ENCODE measurements around the gene TTLL10. TPM values are rescaled to one million over a fixed set of nuclear protein-coding genes. Genes with fewer than 3 reads are reported as not detected.

The TTLL10 gene
- total RNA-seq, 2 experiments from 2014 or later: not detected

DNA sequence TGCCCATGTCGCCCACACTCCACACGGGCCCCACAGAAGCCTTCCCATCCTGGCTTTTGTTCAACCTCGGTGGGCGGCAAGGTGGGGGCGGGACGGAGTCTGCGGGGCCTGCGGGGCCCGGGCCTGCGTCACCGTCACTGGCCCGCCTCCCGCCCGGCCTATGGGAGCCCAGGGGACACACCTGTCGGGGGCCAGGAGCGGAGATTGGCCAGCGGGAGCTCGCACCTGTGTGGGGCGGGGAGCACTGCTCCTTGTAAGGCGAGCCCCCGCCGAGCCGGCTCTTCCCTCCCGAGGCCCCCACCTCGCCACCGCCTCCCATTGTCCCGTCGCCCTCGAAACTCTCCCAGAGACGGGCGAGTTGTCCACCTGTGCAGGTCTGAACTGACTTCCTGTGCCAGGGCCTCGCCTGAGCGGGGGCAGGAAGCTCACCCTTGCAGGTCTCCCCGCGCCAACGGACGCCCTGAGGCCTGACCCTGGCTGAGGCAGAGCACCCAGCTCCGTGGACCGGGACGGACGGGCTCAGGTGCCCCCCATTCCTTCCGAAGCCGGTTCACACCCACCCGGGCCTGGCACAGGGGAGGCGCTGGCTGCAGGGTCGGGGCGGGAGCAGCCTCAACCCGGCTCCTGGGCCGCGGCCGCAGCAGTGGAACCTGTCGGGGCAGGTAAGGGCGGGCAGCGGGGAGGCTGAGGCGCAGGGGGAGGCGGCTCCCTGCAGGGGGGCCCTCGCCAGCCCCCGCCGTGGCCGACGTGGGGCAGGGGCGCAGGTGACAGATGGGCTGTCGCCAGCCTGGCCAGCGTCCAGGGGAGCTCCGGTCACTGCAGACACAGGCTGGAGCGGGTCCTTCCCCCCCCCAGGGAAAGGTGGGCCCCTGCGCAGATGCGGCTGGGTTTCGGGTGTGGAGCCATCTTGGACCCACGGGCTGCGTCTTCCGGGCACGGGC is 10.8 kb upstream of the TTLL10 start:
- no peaks in the 10 kb centered on the region for H3K27me3 Mint-ChIP-seq
- ChIA-PET CTCF (no interaction called here), POLR2A (no interaction called here)
- no peaks in the 10 kb centered on the region for H3K4me1 Mint-ChIP-seq (ENCODE audit: low read depth)
- DNase-seq (no peak), ATAC-seq (no peak)
- intact Hi-C loops (cut with micrococcal nuclease): no loop called here
- no peaks in the 10 kb centered on the region for H3K9me3 Mint-ChIP-seq
- H3K4me3 Mint-ChIP-seq: no peak overlapping the region
- H3K36me3 Mint-ChIP-seq (ENCODE audit: low read depth): no peaks in the 10 kb centered on the region
- no peak overlapping the region for H3K27ac Mint-ChIP-seq
- TF ChIP-seq, protein P1, sequence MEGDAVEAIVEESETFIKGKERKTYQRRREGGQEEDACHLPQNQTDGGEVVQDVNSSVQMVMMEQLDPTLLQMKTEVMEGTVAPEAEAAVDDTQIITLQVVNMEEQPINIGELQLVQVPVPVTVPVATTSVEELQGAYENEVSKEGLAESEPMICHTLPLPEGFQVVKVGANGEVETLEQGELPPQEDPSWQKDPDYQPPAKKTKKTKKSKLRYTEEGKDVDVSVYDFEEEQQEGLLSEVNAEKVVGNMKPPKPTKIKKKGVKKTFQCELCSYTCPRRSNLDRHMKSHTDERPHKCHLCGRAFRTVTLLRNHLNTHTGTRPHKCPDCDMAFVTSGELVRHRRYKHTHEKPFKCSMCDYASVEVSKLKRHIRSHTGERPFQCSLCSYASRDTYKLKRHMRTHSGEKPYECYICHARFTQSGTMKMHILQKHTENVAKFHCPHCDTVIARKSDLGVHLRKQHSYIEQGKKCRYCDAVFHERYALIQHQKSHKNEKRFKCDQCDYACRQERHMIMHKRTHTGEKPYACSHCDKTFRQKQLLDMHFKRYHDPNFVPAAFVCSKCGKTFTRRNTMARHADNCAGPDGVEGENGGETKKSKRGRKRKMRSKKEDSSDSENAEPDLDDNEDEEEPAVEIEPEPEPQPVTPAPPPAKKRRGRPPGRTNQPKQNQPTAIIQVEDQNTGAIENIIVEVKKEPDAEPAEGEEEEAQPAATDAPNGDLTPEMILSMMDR (IDR thresholded peaks at IDR 0.05): no peak

DNA sequence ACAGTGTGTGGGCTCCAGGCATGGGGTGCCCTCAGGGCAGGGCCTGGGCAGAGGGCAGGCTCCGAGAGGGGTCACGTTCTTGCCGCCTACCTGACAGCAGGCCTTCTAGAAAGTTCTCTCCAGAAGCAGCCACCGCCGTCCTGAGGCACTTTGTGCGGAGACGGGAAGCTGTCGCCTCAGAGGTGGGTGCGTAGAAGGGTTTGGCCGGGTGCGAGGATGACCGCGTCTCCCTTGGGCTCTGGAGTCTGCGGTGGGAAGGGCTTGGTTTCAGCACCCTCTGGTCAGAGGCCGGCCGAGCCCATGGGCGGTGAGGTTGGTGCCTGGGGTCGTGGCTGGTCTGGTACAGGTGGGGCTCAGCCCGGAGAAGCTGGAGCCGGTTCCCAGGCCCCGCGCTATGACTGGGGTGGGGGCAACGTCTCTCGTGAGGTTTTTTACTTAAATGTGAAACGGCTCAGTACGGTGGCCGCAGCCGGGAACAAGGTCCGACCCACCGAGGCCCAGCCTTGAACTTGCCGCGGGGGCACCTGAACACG is 10.1 kb upstream of the TTLL10 start:
- no peak for DNase-seq
- no peaks in the 10 kb centered on the region for H3K9me3 Mint-ChIP-seq
- intact Hi-C loops (cut with micrococcal nuclease): no loop called here
- TF ChIP-seq, protein P1 (IDR thresholded peaks at IDR 0.05): no peak
- H3K36me3 Mint-ChIP-seq (ENCODE audit: low read depth): no peaks in the 10 kb centered on the region
- ChIA-PET CTCF (no interaction called here), POLR2A (no interaction called here)
- no peak for ATAC-seq
- no peaks in the 10 kb centered on the region for H3K4me1 Mint-ChIP-seq (ENCODE audit: low read depth)
- no peak overlapping the region for H3K27ac Mint-ChIP-seq
- no peak overlapping the region for H3K4me3 Mint-ChIP-seq
- no peaks in the 10 kb centered on the region for H3K27me3 Mint-ChIP-seq

DNA sequence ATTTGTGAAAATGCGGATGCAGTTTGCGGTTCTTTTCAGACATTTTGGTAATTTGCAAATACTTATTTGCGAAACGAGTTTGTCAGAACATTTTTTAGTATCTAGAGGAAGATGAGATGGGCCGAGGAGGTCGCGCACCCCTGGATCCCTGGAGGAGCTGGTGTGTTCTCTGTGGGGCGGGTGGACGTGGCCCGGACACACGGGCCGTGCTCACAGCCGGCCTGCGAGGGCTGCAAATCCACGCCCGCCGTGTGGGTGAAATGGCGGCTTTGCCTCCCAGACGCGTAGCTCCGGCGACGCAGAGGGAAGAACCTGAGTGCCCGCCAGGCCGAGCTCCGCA is 9.3 kb upstream of the TTLL10 start:
- H3K4me1 Mint-ChIP-seq (ENCODE audit: low read depth): no peaks in the 10 kb centered on the region

DNA sequence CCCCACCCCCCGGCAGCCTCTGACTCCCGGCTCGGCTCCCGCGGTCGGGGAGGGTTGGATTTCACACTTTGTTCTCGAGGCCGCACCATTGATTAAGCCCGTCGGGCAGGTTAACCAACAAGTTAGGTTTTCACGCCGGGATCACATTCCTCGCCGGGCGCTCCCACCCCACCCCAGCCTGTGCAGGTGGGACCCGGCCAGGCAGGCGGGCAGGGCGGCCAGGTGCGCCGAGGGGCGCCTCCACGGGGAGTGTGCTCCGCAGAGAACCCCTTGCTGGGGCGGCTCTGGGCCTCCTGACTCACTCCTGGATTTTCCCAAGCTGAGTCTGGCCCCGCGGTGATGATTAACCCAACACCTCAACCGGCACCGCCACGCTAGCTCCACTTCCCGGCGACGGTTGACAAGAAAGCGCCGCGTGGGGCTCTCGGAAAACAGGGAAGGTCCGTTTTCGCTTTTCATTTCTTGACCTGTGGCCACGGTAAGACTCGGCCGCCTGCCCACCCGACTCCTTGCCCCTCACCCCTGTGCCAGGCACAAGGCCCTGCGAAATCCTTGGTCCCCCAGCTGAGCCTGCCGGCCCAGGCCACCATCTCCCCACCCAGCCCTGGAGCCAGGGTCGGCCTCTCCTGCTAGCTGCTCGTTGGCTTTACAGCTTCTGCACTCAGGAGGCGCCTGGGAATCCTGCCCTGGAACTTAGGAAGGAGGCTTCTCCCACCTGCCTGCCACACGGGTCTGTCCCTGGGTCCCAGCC is 8.8 kb upstream of the TTLL10 start:
- H3K27me3 Mint-ChIP-seq: peaks cover under 1% of the 10 kb centered on the region
- TF ChIP-seq, protein P1 (IDR thresholded peaks at IDR 0.05): no peak
- DNase-seq (no peak), ATAC-seq (no peak)
- no peak overlapping the region for H3K4me3 Mint-ChIP-seq
- intact Hi-C loops (cut with micrococcal nuclease): no loop called here
- POLR2A ChIA-PET: interaction anchor here (1.3 kb wide), 1 partner anchor 41 kb away, joined by 3 read pairs; no protein-coding TSS in a partner anchor
- CTCF ChIA-PET: no interaction called here
- no peak overlapping the region for H3K27ac Mint-ChIP-seq
- H3K4me1 Mint-ChIP-seq (ENCODE audit: low read depth): peaks cover 2% of the 10 kb centered on the region
- no peaks in the 10 kb centered on the region for H3K36me3 Mint-ChIP-seq (ENCODE audit: low read depth)
- H3K9me3 Mint-ChIP-seq: no peaks in the 10 kb centered on the region

More for the DNA sequence above, 9.3 kb upstream of the TTLL10 start:
- Mint-ChIP-seq H3K4me3 (no peak overlapping the region), H3K27ac (no peak overlapping the region), H3K27me3 (no peaks in the 10 kb centered on the region), H3K9me3 (no peaks in the 10 kb centered on the region), H3K36me3 (ENCODE audit: low read depth) (no peaks in the 10 kb centered on the region)
- ATAC-seq: no peak
- TF ChIP-seq, protein P1 (IDR thresholded peaks at IDR 0.05): no peak
- no peak for DNase-seq
- POLR2A ChIA-PET: no interaction called here
- intact Hi-C loops (cut with micrococcal nuclease): no loop called here
- CTCF ChIA-PET: no interaction called here

DNA sequence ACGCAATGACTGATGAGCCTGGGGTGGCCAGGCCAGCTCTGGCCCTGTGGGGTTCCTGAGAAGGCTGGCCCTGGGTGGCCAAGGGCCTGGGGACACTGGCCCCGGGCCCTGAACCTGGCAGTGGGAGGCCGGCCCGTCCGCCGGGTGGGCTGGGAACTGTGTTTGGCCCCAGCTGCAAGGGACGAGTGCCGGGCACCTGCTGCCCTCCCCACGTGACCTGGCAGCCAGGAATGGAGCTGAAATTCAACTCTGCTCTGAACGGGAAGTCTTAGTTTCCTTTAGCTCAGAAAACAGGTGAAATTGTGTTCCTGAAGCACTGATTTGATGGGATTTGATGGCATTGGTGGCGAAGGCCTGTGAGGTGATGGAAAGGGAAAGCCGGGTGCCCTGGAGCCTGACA is 8.2 kb upstream of the TTLL10 start:
- Mint-ChIP-seq H3K4me1 (ENCODE audit: low read depth) (peaks cover 6% of the 10 kb centered on the region), H3K9me3 (no peaks in the 10 kb centered on the region), H3K27ac (no peak overlapping the region), H3K36me3 (ENCODE audit: low read depth) (no peaks in the 10 kb centered on the region), H3K27me3 (peaks cover 4% of the 10 kb centered on the region), H3K4me3 (no peak overlapping the region)
- POLR2A ChIA-PET: interaction anchor here (1.3 kb wide), 1 partner anchor 40 kb away, joined by 3 read pairs; no protein-coding TSS in a partner anchor
- CTCF ChIA-PET: no interaction called here
- ATAC-seq (no peak), DNase-seq (no peak)
- intact Hi-C loops (cut with micrococcal nuclease): no loop called here
- TF ChIP-seq, protein P1 (IDR thresholded peaks at IDR 0.05): no peak

All from activated CD8-positive, alpha-beta T cell treated with anti-CD3 and anti-CD28 coated beads for 36 hours (primary cell).